GM11168 (cell line): ENCODE data around the gene CALY.
"Not testable (repeated sequence)": the region's sequence is repeated elsewhere in the genome, so short reads cannot be mapped to it uniquely, and the experiment has no call there.

ENCODE experiments used
- in situ Hi-C: fragments of 300-500 bp; cut with MboI; formaldehyde crosslinking; loops from one replicate; pipeline ENCODE4 v1.12.0; 2022; ENCODE audit warnings: low sequenced_read_pairs; ENCODE audit not compliant: unreplicated experiment

The CALY gene, protein sequence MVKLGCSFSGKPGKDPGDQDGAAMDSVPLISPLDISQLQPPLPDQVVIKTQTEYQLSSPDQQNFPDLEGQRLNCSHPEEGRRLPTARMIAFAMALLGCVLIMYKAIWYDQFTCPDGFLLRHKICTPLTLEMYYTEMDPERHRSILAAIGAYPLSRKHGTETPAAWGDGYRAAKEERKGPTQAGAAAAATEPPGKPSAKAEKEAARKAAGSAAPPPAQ

DNA sequence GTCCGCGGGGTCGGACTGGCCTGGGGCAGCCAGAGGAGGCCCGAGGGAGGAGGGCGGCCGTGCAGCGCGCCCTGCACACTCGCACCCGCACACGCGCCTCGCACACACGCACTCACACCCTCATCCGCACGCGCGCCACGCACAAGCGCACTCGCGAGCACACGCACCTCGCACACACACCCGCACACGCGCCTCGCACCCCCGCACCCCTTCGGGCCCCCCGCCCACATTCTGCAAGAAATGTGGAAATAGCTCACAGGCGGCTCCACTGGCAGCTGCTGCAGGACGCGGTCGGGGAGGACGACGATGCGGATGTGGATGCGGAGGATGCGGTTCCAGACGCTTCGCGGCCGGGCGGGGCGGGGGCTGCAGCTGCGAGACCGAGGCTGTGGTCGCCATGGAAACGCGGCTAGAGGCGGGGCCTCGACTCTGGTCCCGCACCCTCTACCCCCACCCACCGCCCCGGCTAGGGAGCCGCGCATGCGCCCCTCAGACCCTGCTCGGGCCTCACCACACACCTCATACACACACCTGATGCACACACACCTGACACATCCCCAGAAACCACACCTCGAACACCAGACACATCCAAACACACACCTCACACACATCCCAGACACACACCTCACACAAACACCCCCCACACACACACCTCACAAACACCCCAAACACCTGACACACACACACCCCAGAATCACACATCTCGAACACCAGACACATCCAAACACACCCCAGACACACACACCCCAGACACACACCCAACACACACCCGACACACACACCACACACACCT is at the start of gene CALY:
Gene CALY (minus strand): TSS at position 320 of the 793 bp plus-strand sequence. CDS start 7,907 bp downstream, outside the sequence.
- in situ Hi-C loops = no loop called here

DNA sequence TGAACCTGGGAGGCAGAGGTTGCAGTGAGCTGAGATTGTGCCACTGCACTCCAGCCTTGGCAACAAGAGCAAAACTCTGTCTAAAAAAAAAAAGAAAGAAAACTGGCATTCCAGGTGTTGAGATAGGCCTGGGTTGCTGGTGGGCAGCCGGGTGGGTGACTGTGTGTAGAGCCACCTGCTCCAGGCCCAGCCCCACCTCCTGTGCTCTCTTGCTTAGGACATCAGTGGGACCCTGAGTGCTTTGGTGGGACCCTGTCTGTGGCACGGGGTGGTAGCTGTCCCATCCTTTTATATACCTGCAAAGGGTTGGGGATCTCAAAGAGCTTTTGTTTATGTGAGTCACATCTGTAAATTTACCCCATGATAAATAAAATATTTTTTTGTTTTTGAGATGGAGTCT is 48.5 kb upstream of the CALY start:
- in situ Hi-C loops = no loop called here

DNA sequence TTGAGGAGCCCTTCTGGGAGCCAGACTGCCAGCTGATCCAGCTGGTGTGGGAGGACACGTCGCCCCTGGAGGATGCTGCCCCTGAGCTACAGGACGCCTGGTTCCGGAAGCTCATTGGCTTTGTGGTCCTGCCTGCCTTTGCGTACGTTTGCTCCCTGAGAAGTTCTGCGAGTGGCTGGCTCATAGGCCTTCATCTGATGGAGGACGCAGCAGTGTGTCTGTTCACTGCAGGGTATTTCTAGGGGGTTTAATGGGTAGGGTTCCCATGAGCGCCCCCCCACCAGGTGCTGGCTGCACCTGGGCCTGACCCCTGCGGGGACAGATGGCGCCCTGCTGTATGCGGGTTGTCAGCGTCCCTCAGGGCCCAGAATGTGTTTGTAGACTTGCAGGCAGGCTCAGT is 47.4 kb upstream of the CALY start:
- in situ Hi-C loops = no loop called here

DNA sequence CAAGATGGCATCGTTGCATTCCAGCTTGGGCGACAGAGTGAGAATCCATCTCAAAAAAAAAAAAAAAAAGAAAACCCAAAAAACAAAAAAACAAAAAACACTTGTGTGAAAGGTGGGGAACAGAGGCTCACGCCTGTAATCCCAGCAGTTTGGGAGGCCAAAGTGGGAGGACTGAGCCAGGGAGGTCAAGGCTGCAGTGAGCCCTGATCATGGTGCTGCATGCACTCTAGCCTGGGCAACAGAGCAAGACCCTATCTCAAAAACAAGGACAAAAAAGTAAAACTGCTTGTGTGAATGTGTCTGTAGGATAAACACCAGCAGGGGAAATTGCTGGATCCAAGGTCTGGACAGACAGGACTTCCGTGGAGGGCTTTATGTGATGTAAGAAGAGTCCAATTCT is 46.9 kb upstream of the CALY start:
- in situ Hi-C loops = no loop called here

DNA sequence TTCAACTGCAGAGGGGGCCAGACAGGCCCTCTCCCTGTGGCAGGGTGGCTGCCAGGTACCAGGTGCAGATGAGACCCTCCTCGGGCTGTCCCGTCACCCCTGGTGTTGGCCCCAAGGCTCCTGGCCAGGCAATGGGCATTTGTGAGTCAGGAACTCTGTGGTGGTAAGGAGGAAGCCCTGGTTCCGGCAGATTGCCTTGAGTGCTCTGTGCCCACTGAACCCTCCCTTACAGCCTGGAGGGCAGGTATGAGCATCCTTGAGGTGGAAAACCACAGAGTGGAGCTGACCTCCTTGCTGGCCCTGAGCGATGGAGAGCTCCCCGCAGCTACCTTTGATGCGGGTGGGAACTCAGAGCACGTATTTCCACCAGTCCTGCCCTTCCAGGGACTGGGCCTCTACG is 44.3 kb upstream of the CALY start:
- in situ Hi-C loops = no loop called here

DNA sequence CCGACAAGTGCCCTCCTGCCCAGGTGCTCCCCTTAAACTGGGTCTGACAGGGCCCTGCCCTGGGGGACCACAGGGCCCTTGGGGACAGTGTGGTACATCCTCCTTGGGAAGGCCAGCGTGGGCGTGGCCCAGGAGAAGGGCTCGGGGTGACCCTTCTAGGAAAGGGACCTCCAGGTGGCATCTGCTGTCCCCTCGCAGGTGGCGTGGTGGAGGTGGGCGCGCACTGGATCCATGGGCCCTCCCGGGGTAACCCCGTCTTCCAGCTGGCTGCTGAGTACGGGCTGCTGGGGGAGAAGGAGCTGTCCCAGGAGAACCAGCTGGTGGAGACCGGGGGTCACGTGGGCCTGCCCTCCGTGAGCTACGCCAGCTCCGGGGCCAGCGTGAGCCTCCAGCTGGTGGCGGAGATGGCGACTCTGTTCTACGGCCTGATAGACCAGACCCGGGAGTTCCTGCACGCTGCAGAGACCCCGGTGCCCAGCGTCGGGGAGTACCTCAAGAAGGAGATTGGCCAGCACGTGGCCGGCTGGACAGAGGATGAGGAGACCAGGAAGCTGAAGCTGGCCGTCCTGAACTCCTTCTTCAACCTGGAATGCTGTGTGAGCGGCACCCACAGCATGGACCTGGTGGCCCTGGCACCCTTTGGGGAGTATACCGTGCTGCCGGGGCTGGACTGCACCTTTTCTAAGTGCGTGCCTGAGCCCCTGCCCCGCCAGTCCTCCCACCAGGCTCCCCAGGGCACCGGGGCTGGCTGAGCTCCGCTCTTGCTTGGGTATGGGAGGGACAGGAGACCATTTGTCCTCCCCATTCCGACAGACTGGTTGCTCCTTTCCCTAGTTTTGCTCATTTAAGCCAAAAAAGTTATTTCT is 43.3 kb upstream of the CALY start:
- in situ Hi-C loops = no loop called here

DNA sequence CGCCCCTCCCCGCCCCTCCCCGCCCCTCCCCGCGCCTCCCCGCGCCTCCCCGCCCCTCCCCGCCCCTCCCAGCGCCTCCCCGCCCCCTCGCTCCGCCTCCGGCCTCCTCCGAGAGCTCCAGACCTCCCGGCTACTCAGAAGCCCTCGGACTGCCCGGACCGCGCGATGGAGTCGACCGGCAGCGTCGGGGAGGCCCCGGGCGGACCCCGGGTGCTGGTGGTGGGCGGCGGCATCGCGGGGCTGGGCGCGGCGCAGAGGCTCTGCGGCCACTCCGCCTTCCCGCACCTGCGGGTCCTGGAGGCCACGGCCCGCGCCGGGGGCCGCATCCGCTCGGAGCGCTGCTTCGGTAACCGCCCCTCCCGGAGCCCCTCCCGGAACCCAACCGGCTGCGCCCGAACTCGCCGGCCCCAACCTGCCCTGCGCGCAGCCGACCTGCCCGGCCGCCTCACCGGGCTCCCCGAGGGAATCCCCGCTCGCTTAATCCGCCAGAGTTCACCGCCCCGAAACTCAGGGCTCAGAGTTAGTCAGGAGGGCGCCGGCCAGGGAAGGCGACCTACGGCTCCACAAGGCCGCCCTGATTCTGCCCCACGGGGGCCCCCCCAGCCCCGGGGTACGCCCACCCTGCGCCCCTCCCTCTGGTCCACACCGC is 42.6 kb upstream of the CALY start, which contains the start of gene PAOX:
Gene PAOX (plus strand): TSS at position 111 of the 649 bp plus-strand sequence. CDS start 55 bp downstream, at position 166.
- in situ Hi-C loops = no loop called here

DNA sequence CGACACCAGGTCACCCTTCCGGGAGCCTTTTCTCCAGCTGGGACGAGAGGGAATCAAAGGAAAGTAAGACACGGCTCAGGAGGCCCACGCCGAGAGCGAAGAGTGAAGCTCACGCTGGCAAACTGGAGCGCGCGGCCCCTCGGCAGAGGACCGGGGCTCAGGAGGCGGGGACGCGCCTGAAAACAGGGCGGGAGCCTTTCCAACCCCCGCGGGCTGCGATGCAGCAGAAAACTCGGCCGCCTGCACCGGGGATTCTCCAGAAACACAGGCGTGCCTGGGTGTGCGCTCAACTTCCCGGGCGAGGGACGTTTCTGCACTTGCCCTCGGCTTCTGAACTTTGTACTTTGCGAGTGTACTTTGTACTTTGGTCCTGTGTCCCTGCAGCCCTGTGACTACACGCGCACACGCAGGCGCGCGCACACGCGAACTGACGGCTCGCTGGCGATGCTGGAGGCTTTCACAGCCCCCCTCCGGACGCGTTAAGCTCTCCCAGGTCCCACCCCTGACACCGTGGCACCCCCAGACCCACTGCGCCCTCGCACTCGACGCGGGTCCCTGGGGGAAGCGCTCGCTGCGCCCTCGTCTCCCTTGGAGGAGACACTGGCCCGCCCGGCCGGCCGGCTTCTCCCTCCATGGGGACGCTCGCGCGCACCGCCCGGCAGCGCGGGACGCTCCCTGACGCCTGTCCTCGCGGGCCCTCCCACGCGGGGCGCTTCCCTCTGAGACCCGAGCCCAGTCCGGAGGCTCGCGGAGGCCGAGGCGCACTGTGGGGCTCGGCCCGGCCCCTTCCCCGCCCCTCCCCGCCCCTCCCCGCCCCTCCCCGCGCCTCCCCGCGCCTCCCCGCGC is 41.8 kb upstream of the CALY start:
- in situ Hi-C loops = no loop called here

DNA sequence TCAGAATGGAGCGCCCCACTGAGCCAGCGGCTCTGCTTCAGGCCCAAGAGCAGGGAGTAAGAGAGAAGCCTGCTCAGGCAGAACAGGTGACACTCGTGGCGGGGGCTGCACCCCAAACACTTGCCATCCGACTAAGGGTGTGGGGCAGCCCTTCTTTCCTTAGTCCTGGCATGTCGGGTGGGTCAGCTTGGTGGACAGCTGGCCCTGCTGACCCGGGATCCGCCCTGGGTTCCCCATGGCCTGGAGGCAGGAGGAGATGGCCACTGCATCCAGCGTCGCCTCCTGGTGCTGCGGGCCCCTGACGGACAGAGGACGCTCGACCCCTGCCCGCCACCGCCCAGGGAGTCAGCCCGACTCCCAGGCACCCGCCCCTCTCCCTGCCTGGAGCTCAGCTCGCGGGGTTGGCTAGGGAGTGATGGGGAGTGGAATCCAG is 41.1 kb upstream of the CALY start:
- in situ Hi-C loops = no loop called here

DNA sequence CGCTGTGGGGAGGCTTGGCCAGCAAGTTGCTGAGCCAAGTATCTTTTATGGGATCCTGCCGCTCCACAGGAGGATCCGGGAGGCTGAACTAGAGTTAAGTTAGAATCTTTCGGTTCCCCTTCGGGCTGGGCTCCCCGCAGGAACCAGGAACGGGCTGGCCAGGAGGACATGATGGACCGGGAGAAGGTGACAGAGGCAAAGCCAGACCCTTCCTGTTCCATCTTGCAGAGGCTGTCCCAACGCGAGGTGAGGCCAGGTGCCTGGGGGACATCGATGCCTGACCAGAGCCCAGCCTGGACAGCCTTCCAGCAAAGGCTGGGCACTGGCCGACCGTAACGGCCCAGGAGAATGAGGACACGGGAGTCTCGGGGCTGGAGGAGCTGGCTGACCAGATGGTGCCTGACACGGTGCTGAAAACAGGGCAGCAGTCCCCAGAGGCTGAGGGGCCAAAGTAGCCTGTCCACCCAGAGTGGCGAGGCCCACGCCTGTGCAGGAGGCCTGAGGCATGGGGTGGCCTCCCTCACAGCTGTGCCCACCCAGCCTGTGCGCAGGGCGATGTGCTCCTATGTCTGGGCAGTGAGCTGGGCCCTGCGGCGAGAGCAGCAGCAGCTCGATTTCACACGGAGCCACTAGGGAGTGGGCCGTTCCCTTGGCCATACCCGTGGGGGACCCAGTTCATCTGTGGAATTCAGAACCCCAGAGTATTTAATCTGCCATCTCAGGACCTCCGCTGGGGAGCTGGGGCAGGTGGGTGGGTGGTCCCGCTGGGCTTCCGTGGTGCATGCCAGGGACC is 40.5 kb upstream of the CALY start:
- in situ Hi-C loops = no loop called here

DNA sequence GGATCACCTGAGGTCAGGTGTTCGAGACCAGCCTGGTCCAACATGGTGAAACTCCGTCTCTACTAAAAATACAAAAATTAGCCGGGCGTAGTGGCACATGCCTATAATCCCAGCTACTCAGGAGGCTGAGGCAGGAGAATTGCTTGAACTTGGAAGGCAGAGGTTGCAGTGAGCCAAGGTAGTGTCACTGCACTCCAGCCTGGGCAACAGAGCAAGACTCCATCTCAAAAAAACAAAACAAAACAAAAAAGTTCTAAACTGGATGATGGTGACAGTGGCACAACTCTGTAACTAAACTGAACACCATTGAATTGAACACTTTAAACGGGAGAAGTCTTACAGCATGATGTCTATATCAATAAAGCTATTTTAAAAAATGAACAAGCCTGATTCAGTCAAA is 39.5 kb upstream of the CALY start:
- in situ Hi-C loops = not testable (repeated sequence)

DNA sequence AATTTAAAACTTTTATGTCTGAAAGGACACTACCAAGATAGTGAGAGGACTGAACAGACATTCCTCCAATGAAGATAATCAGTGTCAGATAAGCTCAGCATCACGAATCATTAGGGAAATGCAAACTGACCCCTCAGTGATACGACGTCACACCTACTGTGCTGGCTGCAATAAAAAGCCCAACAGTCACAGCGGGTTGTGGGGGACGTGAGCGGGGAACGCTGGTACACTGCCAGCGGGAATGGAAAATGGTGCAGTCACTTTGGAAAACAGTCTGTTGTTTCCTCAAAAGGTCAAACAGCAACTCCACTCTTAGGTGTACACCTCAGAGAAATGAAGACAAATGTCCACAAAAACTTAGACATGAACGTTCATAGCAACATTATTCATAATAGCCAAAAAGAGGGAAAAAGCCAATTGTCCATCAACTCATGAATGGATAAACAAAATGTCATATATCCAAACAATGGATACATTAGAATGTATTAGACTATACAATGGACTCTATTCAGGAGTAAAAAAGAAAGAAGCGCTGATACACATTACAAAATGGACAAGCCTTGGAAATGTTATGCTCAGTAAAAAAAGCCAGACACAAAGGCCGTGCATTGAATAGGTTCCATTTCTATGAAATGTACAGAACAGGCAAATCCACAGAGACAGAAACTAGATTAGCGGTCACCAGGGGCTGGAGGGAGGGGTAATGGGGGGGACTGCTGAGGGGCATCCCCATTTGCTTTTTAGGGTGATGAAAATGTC is 38.8 kb upstream of the CALY start:
- in situ Hi-C loops = no loop called here

DNA sequence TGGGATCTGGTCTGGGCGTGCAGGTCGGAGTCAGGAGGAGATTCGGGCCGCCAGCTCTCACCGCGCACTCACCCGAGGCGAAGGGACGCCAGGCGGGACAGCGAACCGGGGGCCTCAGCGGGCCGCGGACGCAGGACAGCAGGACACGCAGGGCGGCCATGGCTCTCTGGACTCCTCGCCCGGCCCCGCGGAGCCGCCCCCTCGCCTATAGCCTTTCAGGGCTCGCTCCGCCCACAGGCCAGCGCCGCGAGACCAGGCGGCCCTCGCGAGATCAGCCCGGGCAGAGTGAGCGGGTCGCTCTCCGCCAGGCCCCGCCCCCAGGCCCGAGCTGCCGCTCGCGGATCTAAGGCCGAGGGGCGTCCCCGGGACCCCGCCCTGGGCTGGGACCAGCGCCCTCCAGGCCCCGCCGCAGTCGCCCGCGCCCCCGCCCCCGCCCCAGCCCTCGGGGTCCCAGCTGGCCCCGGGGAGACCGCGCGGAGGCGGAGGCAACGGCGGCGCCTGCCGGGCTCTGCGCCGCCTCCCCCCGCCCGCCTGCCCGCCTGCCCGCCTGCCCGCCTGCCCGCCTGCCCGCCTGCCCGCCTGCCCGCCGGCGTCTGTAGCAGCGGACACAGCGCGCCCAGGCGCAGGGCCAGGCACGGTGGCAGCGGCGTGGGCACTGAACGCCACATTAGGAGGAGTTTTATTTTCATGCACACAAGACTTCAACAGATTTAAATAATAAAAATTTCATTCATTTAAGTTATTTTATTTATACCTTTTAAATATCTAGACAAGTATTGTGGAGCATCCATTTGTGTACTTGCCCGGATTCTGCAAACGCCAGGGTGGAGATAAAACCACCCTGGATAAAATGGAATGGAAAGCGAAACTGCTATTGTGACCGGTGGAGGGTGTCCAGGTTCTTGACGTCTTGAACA is 36.7 kb upstream of the CALY start, which contains the start of gene ECHS1:
Gene ECHS1 (minus strand): TSS at position 181 of the 917 bp plus-strand sequence. CDS start 21 bp downstream, at position 160.
- in situ Hi-C loops = no loop called here

DNA sequence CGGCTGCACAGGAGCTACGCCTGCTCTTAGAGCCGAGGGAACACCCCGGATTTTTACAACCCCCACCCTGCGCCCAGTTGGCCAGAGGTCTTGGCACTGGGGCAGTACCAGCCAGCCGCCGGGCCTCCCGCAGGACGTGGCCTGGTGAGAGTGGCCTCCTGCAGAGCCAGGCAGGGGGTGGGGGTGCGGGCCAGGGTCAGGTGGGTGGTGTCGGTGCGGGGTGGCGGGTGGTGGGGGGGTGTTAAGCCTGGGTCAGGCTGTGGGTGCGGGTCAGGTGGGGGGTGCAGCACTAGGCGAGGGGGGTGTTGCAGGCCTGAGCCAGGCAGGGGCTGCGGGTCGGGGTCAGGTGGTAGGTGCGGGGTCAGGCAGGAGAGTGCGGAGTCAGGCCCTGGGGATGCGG is 35.8 kb upstream of the CALY start:
- in situ Hi-C loops = no loop called here

DNA sequence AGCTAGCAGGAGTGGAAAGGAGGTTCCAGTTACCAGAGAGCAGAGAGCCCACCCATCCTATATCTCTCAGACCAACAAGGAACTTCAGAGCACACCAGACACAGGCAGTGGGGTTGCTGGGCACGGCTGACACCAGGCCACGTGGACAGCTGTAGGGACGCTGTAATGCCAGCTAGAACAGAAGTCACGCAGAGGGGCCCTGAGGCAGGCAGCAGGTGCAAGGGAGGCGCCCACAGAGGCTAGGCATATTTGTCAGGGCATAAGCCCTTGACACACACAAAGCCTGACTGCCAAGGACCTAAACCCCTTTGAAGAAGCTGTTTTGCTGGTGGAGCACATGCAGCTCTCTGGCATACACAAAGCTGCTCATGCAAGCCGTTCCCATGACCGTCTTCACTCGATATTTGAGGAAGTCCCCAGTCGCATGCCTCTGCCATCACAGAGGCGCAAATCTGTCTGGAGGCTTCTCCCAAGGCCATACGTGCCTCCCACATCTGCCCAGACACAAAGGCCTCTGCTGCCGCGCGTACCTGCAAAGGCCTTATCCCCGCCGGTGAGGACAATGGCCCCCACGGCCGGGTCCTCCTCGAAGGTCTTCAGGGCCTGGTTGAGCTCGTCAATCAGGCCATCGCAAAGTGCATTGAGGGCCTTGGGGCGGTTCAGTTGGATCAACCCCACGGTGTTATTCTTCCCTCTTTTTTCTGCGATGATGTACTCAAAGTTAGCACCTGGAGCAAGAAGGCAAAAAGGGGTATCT is 33.5 kb upstream of the CALY start:
- in situ Hi-C loops = no loop called here

DNA sequence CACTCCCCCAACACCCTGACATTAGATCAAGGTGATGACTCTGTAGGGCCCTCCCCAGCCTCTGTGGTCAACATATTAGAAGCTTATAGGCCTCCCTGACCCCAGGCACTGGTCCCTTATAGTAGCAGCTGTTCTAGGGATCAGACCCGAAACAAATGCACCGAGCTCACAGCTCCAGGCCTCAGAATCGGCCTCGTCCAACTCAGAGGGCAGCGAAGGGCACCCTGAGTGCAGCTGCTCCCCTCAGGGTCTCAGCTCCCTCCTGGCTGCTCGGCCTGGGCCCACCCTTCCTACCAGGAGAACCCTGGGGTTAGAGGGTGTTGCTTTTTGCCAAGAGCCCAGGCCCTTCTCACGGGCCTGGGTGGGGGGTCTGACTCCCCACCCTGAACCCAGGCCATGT is 31.5 kb upstream of the CALY start:
- in situ Hi-C loops = no loop called here
